GM12875 (cell line): Measurements from ENCODE around the gene GATA3.

ENCODE experiments used
- H3K4me3 ChIP-seq: one replicate; pipeline ENCODE4 v1.5.1; 2011; ENCODE audit warnings: low read depth, low read length, control low read depth
- CTCF ChIP-seq: IDR thresholded peaks from 2 replicates; pipeline ENCODE4 v1.5.1; 2011; ENCODE audit warnings: low read depth, mild to moderate bottlenecking, control low read depth, inconsistent platforms, low read length, moderate library complexity, borderline replicate concordance; ENCODE audit not compliant: insufficient read depth

The GATA3 gene

DNA sequence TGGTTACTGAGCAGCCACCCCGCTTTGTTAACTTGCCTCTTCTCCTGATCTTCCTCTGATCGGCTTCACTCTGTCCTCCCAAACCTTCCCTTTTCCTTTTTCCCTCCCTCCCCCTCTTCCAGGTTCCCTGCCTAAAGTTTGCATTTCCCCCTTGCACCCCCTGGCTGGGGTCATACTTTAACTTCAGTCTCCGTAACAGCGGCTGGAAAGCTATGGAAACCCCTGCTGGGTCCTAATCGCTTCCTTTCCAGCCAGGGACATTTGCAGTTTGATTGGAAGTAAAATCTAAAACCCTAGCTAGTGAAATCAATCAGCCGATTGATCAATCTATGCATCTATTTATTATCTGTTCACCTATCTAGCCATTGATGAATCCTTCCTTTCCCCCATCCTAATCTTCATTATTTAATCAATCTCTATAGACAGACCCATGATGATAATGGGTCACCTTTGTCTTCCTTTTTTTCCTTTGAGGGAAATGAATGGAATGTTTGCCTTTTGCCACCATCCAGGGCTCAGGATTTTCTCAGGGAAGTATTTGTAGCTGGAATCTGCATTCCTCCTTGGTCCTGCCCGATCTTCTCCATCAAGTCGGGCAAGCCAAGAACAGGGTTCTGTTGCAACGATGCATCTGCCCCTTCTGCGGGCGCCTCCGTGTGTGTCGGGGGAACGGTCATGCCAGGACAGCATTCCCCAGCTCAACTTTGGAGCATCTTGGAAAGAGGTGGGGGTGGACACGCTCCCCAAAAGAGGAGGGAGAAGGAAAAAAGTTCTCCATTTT lies 8.8 kb downstream of the GATA3 start:
- H3K4me3 ChIP-seq: no peak overlapping the region

DNA sequence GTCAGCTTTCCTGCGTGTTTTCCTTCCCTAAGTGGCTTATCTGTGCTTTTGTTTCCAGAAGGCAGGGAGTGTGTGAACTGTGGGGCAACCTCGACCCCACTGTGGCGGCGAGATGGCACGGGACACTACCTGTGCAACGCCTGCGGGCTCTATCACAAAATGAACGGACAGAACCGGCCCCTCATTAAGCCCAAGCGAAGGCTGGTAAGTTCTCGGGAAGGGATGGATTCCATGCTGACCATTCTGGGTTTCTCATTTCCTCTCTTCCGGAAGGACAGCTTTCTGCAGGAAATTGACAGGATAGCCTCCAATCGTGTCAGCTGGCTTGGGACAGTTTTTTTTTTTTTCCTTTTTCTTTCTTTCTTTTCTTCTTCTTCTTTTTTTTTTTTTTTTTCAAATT lies 9.4 kb downstream of the GATA3 start:
- no peak overlapping the region for H3K4me3 ChIP-seq
- TF ChIP-seq CTCF: no peak

More for the DNA sequence above, 8.8 kb downstream of the GATA3 start:
- no peak for TF ChIP-seq CTCF

DNA sequence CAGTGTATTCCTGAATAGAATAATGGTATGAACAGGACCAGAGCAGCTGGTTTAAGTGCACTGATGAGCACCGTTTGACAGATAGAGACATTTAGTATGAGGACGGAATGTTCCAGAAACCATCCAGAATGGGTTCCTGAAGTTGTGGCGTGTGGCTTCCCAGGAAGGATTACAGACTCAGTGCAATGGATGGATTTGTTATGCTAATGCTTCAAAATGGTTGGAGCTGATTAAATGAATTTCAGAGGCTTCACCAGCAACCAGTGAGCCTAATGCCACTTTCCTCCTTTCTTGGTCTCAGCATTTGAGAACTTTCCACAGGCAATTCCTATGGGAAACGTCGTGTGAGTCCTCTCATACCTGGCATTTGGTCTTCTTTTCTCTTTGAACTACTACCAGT lies 9.9 kb downstream of the GATA3 start:
- no peak overlapping the region for H3K4me3 ChIP-seq
- no peak for TF ChIP-seq CTCF

DNA sequence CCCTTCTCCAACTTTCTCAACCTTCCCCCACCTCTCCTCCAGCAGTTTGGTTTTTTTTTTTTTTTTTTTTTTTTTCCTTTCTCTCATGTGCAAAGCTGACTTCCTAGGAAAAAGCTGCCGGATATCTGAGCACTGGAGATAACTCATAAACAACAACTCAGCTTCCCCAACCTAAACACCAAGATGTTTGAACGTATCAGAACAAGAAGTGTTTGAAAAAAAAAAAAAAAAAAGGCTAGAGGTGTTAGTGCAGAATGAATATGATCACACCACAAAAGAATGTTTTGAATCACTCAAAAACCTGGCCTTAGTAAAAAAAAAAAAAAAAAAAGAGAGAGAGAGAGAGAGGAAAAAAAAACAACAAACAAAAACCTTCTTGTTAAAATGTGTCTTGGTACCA lies 11.2 kb downstream of the GATA3 start:
- TF ChIP-seq CTCF: no peak
- no peak overlapping the region for H3K4me3 ChIP-seq

- no peak overlapping the region for H3K4me3 ChIP-seq
- no peak for TF ChIP-seq CTCF
Measured at GRCh38 chr10:8066124-8066523, 11.6 kb downstream of the GATA3 start.

- H3K4me3 ChIP-seq: no peak overlapping the region
- no peak for TF ChIP-seq CTCF
Measured at GRCh38 chr10:8066797-8067196, 12.3 kb downstream of the GATA3 start.

DNA sequence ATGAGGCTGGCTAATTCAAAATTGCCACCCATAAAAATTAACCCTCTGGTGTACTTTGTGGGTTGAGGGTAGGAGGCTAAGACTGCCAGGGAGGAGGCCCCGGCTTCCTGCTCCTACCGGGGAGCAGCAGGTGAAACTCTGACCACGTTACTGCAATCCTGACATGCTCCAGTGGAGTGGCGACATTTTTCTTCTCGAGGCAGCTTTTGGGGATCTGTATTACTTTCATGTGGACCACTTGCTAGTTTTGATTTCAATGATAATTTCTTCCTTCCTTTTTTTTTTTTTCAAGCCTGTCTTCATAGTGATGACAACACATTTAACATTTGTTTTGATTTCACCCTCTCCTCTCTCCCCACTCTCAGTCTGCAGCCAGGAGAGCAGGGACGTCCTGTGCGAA lies 14.6 kb downstream of the GATA3 start:
- no peak overlapping the region for H3K4me3 ChIP-seq
- TF ChIP-seq CTCF: no peak
